SK-N-SH (cell line): Measurements from ENCODE around the gene LYRM4. TPM values are rescaled to one million over a fixed set of nuclear protein-coding genes. Genes with fewer than 3 reads are reported as not detected.

Experiments
- CTCF ChIA-PET: fragments of 300-600, 350-600 bp; formaldehyde crosslinking; extraction: SDS; loops from one replicate; lab custom pipeline; 2021; lab: Yijun Ruan, JAX
- POLR2A ChIA-PET: fragments of 350-600 bp; sonication (Branson Sonifier 250); formaldehyde crosslinking; extraction: SDS; loops from one replicate; lab custom pipeline; 2020; ENCODE audit warnings: antibody characterized with exemption, inconsistent platforms; lab: Yijun Ruan, JAX
- DNase-seq: peaks from one replicate; pipeline ENCODE4 v3.0.0; 2012
- H2AFZ ChIP-seq: fragments of 200-600 bp; sonication (generic); 2 replicates; pipeline ENCODE4 v1.8.1; 2016; ENCODE audit warnings: antibody characterized with exemption, mild to moderate bottlenecking, low read depth
- H3F3A ChIP-seq: fragments of 200-600 bp; sonication (generic); replicated peaks from 2 replicates; pipeline ENCODE3; 2016; ENCODE audit warnings: antibody characterized with exemption, mild to moderate bottlenecking; ENCODE audit not compliant: insufficient read depth
- H3K27ac ChIP-seq, 2 experiments: fragments of 200-500 bp in 1 of 2; fragments of 200-600 bp in 1 of 2; sonication (Bioruptor generic) in 1 of 2; sonication (generic), shearing (Covaris generic) in 1 of 2; 2 replicates each; pipeline versions ENCODE4 v1.5.1 to v1.6.1; 2014 to 2016; ENCODE audit warnings: low read depth in 2 of 2, inconsistent platforms in 1 of 2, low read length in 1 of 2, mild to moderate bottlenecking in 1 of 2, mixed read lengths in 1 of 2
- H3K27me3 ChIP-seq: fragments of 200-600 bp; sonication (generic), shearing (Covaris generic); 2 replicates; pipeline ENCODE4 v1.6.1; 2016; ENCODE audit warnings: mixed run types; ENCODE audit not compliant: insufficient read depth
- H3K36me3 ChIP-seq, 2 experiments: fragments of 200-500 bp in 1 of 2; fragments of 200-600 bp in 1 of 2; sonication (Bioruptor generic) in 1 of 2; sonication (generic) in 1 of 2; replicated peaks in 1 of 2; 2 replicates each; pipeline versions ENCODE3 to v1.5.1; 2014 to 2016; ENCODE audit warnings: low read length in 1 of 2, mild to moderate bottlenecking in 1 of 2; ENCODE audit not compliant: insufficient read depth in 2 of 2, control insufficient read depth in 1 of 2
- H3K4me1 ChIP-seq, 2 experiments: fragments of 200-500 bp in 1 of 2; fragments of 200-600 bp in 1 of 2; sonication (Bioruptor generic) in 1 of 2; sonication (generic), shearing (Covaris generic) in 1 of 2; 2 replicates each; pipeline versions ENCODE4 v1.5.1 to v1.6.1; 2014 to 2016; ENCODE audit warnings: low read depth in 1 of 2, low read length in 1 of 2, mixed run types in 1 of 2; ENCODE audit not compliant: insufficient read depth in 2 of 2, control insufficient read depth in 1 of 2
- H3K4me2 ChIP-seq: fragments of 200-600 bp; sonication (generic), shearing (Covaris generic); 2 replicates; pipeline ENCODE4 v1.6.1; 2017; ENCODE audit warnings: mixed run types
- H3K4me3 ChIP-seq, 2 experiments: fragments of 200-500 bp in 1 of 2; fragments of 200-600 bp in 1 of 2; sonication (Bioruptor generic) in 1 of 2; sonication (generic), shearing (Covaris generic) in 1 of 2; 2 replicates each; pipeline versions ENCODE4 v1.5.1 to v1.8.1; 2014 to 2016; ENCODE audit warnings: low read depth in 2 of 2, inconsistent platforms in 1 of 2, low read length in 1 of 2, mild to moderate bottlenecking in 1 of 2, mixed read lengths in 1 of 2, moderate library complexity in 1 of 2
- H3K79me2 ChIP-seq: fragments of 200-600 bp; sonication (generic); 2 replicates; pipeline ENCODE4 v1.8.1; 2017; ENCODE audit warnings: mild to moderate bottlenecking; ENCODE audit not compliant: insufficient read depth
- H3K9ac ChIP-seq: fragments of 200-600 bp; sonication (generic); 2 replicates; pipeline ENCODE4 v1.6.1; 2017; ENCODE audit warnings: mixed run types
- H3K9me2 ChIP-seq: fragments of 200-600 bp; sonication (generic); 2 replicates; pipeline ENCODE4 v1.6.1; 2017; ENCODE audit warnings: mixed run types
- H3K9me3 ChIP-seq: fragments of 200-600 bp; sonication (generic); 2 replicates; pipeline ENCODE4 v1.6.1; 2017; ENCODE audit warnings: mixed run types, mild to moderate bottlenecking, moderate library complexity
- H4K20me1 ChIP-seq: fragments of 200-600 bp; sonication (generic); 2 replicates; pipeline ENCODE4 v1.6.1; 2017; ENCODE audit warnings: mild to moderate bottlenecking, mixed run types; ENCODE audit not compliant: insufficient read depth
- ELF1 ChIP-seq: IDR thresholded peaks from 2 replicates; pipeline ENCODE4 v1.4.0; 2012
- FOSL2 ChIP-seq: IDR thresholded peaks from 2 replicates; pipeline ENCODE4 v1.4.0; 2012; ENCODE audit warnings: low read depth, mild to moderate bottlenecking, moderate library complexity, borderline replicate concordance
- FOXJ3 ChIP-seq: sonication (generic); formaldehyde crosslinking; IDR thresholded peaks from 2 replicates; pipeline ENCODE4 v1.5.1; 2020; ENCODE audit warnings: mild to moderate bottlenecking, missing genetic modification reagents
- FOXM1 ChIP-seq: IDR thresholded peaks from 2 replicates; pipeline ENCODE4 v1.4.0; 2012; ENCODE audit warnings: low read depth, mild to moderate bottlenecking
- MAX ChIP-seq: IDR thresholded peaks from 2 replicates; pipeline ENCODE4 v1.4.0; 2012; ENCODE audit warnings: low read depth
- NRF1 ChIP-seq: IDR thresholded peaks from 2 replicates; pipeline ENCODE4 v1.6.1; 2012; ENCODE audit warnings: low read depth, mild to moderate bottlenecking, low read length
- POLR2AphosphoS5 ChIP-seq: IDR thresholded peaks from 2 replicates; pipeline ENCODE4 v1.6.1; 2012; ENCODE audit warnings: low read depth, low read length
- RFX5 ChIP-seq: IDR thresholded peaks from 2 replicates; pipeline ENCODE4 v1.6.1; 2012; ENCODE audit warnings: mild to moderate bottlenecking, improper control_type of control experiment, low read length
- SIN3A ChIP-seq: IDR thresholded peaks from 2 replicates; pipeline ENCODE4 v1.6.1; 2012; ENCODE audit warnings: low read depth, mild to moderate bottlenecking, low read length, moderate library complexity, borderline replicate concordance
- YY1 ChIP-seq: IDR thresholded peaks from 2 replicates; pipeline ENCODE4 v1.4.0; 2012; ENCODE audit warnings: low read depth, mild to moderate bottlenecking
- ZBTB33 ChIP-seq: IDR thresholded peaks from 2 replicates; pipeline ENCODE4 v1.4.0; 2012; ENCODE audit warnings: low read depth, borderline replicate concordance
- WGBS: methylation state at CpG from one replicate; pipeline ENCODE4 v1.1.6; 2017; ENCODE audit warnings: low lambda C conversion rate; 5-methylcytosine and 5-hydroxymethylcytosine counted together
- polyA plus RNA-seq, 3 experiments: library from polyadenylated mRNA; depleted of rRNA; stranded (reverse); fragments of >200 nt; gene quantifications; 2 replicates each; pipeline ENCODE4 v1.2.3, GENCODE V29; 2012
- TF ChIP-seq, protein P1 (sequence below): fragments of 150-350 bp; IDR thresholded peaks from 2 replicates; pipeline ENCODE4 v1.6.1; 2016; ENCODE audit warnings: mild to moderate bottlenecking, low read depth, low read length
- TF ChIP-seq, protein P2 (sequence below): fragments of 200-600 bp; sonication (generic); IDR thresholded peaks from 2 replicates; pipeline ENCODE4 v1.6.1; 2017; ENCODE audit warnings: antibody characterized with exemption, mild to moderate bottlenecking, moderate library complexity
- TF ChIP-seq, protein P3 (sequence below): IDR thresholded peaks from 2 replicates; pipeline ENCODE4 v1.6.1; 2012; ENCODE audit warnings: mild to moderate bottlenecking, low read depth, low read length, moderate library complexity

The LYRM4 gene
- polyA plus RNA-seq, 1 of the 3 experiments (the other 2 are of a cell fraction), result 37.2 TPM

GRCh38 chr6:5108068-5108467, 152.7 kb downstream of the LYRM4 start:
- no peak for DNase-seq
- Histone ChIP-seq H3K4me2 (no peak overlapping the region), H3K79me2 (no peaks in the 10 kb centered on the region)
- TF ChIP-seq FOXJ3 (no peak), POLR2AphosphoS5 (no peak), MAX (no peak)
- TF ChIP-seq, protein P1, sequence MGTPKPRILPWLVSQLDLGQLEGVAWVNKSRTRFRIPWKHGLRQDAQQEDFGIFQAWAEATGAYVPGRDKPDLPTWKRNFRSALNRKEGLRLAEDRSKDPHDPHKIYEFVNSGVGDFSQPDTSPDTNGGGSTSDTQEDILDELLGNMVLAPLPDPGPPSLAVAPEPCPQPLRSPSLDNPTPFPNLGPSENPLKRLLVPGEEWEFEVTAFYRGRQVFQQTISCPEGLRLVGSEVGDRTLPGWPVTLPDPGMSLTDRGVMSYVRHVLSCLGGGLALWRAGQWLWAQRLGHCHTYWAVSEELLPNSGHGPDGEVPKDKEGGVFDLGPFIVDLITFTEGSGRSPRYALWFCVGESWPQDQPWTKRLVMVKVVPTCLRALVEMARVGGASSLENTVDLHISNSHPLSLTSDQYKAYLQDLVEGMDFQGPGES, result no peak
- TF ChIP-seq, protein P2, sequence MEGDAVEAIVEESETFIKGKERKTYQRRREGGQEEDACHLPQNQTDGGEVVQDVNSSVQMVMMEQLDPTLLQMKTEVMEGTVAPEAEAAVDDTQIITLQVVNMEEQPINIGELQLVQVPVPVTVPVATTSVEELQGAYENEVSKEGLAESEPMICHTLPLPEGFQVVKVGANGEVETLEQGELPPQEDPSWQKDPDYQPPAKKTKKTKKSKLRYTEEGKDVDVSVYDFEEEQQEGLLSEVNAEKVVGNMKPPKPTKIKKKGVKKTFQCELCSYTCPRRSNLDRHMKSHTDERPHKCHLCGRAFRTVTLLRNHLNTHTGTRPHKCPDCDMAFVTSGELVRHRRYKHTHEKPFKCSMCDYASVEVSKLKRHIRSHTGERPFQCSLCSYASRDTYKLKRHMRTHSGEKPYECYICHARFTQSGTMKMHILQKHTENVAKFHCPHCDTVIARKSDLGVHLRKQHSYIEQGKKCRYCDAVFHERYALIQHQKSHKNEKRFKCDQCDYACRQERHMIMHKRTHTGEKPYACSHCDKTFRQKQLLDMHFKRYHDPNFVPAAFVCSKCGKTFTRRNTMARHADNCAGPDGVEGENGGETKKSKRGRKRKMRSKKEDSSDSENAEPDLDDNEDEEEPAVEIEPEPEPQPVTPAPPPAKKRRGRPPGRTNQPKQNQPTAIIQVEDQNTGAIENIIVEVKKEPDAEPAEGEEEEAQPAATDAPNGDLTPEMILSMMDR, result no peak
- TF ChIP-seq, all 33 proteins: peak for 0
- no peak overlapping the region for H3K9ac ChIP-seq
- no peak overlapping the region for H2AFZ ChIP-seq
- no peaks in the 10 kb centered on the region for H3K9me2 ChIP-seq
- H3K27me3 ChIP-seq, result no peaks in the 10 kb centered on the region
- POLR2A ChIA-PET, result no interaction called here
- no peaks in the 10 kb centered on the region; a peak in 1 of 4 replicates for H3K4me1 ChIP-seq
- peaks cover 5% of the 10 kb centered on the region for H3F3A ChIP-seq
- no peak overlapping the region for H3K27ac ChIP-seq
- no peaks in the 10 kb centered on the region for H3K9me3 ChIP-seq
- H3K36me3 ChIP-seq, result peaks cover 0 to 3% of the 10 kb centered on the region in 2 experiments
- CTCF ChIA-PET, result interaction anchor here (1.8 kb wide), 1 partner anchor 35 kb away, joined by 4 read pairs; no protein-coding TSS in a partner anchor
- 0 out of 2 replicates have a peak, but pooled peaks cover 8% of the 10 kb centered on the region for H4K20me1 ChIP-seq
- no peak overlapping the region for H3K4me3 ChIP-seq
- 85% methylated on average over 9 of the region's 9 CpGs for WGBS

GRCh38 chr6:5107341-5107740, 153.4 kb downstream of the LYRM4 start:
- H3K4me3 ChIP-seq, result no peak overlapping the region
- no peaks in the 10 kb centered on the region for H3K27me3 ChIP-seq
- H3K4me2 ChIP-seq, result no peak overlapping the region
- H3K9me3 ChIP-seq, result no peaks in the 10 kb centered on the region
- DNase-seq, result no peak
- peaks cover 3% of the 10 kb centered on the region for H3F3A ChIP-seq
- peaks cover 0 to 3% of the 10 kb centered on the region in 2 experiments for H3K36me3 ChIP-seq
- 97% methylated on average over 10 of the region's 10 CpGs for WGBS
- TF ChIP-seq YY1, result no peak
- TF ChIP-seq NRF1, result no peak
- TF ChIP-seq, protein P2, result no peak
- TF ChIP-seq, protein P3, sequence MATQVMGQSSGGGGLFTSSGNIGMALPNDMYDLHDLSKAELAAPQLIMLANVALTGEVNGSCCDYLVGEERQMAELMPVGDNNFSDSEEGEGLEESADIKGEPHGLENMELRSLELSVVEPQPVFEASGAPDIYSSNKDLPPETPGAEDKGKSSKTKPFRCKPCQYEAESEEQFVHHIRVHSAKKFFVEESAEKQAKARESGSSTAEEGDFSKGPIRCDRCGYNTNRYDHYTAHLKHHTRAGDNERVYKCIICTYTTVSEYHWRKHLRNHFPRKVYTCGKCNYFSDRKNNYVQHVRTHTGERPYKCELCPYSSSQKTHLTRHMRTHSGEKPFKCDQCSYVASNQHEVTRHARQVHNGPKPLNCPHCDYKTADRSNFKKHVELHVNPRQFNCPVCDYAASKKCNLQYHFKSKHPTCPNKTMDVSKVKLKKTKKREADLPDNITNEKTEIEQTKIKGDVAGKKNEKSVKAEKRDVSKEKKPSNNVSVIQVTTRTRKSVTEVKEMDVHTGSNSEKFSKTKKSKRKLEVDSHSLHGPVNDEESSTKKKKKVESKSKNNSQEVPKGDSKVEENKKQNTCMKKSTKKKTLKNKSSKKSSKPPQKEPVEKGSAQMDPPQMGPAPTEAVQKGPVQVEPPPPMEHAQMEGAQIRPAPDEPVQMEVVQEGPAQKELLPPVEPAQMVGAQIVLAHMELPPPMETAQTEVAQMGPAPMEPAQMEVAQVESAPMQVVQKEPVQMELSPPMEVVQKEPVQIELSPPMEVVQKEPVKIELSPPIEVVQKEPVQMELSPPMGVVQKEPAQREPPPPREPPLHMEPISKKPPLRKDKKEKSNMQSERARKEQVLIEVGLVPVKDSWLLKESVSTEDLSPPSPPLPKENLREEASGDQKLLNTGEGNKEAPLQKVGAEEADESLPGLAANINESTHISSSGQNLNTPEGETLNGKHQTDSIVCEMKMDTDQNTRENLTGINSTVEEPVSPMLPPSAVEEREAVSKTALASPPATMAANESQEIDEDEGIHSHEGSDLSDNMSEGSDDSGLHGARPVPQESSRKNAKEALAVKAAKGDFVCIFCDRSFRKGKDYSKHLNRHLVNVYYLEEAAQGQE, result no peak
- no peak for TF ChIP-seq SIN3A
- TF ChIP-seq ZBTB33, result no peak
- TF ChIP-seq FOSL2, result no peak
- no peak for TF ChIP-seq RFX5
- no peak for TF ChIP-seq FOXM1
- no peak for TF ChIP-seq ELF1
- H2AFZ ChIP-seq, result no peak overlapping the region
- no peaks in the 10 kb centered on the region; a peak in 1 of 4 replicates for H3K4me1 ChIP-seq
- H3K9me2 ChIP-seq, result no peaks in the 10 kb centered on the region
- 0 out of 2 replicates have a peak, but pooled peaks cover 8% of the 10 kb centered on the region for H4K20me1 ChIP-seq
- POLR2A ChIA-PET, result no interaction called here
- no peak overlapping the region for H3K27ac ChIP-seq
- H3K9ac ChIP-seq, result no peak overlapping the region
- CTCF ChIA-PET, result interaction anchor here (1.3 to 1.8 kb wide), 2 partner anchors 24 to 36 kb away, joined by 4 read pairs; no protein-coding TSS in a partner anchor
- H3K79me2 ChIP-seq, result no peaks in the 10 kb centered on the region
